Gastrocnemius medialis (tissue), 4 donors: Measurements from ENCODE around the gene SYNC. TPM values are rescaled to one million over a fixed set of nuclear protein-coding genes. Genes with fewer than 3 reads are reported as not detected.
"Not testable (repeated sequence)": the region's sequence is repeated elsewhere in the genome, so short reads cannot be mapped to it uniquely, and the experiment has no call there.

Experiments
- ATAC-seq, 2 donors: fragments of 150-250 bp; one replicate each; pipeline ENCODE4 v1.9.1; 2016
- DNase-seq, 2 donors: peaks; one replicate each; pipeline ENCODE4 v3.0.0-alpha.2; 2019
- H3K27ac ChIP-seq, 4 donors: fragments of 200-600 bp; sonication (generic); 1 replicate in 1 of 4; 2 replicates in 3 of 4; pipeline ENCODE4 v1.5.1; 2016 to 2018; ENCODE audit warnings: mild to moderate bottlenecking in 2 of 4, moderate library complexity in 1 of 4
- H3K27me3 ChIP-seq, 3 donors: fragments of 200-600 bp; sonication (generic) in 2 of 3; 1 replicate in 1 of 3; 2 replicates in 2 of 3; pipeline versions ENCODE4 v1.5.1 to v1.6.0; 2016 to 2019; ENCODE audit warnings: mild to moderate bottlenecking in 1 of 3, moderate library complexity in 1 of 3
- H3K36me3 ChIP-seq, 2 donors: fragments of 200-600 bp; sonication (generic) in 1 of 2; one replicate each; pipeline ENCODE4 v1.5.1; 2017 to 2018
- H3K4me1 ChIP-seq, 2 donors: fragments of 200-600 bp; sonication (generic) in 1 of 2; one replicate each; pipeline ENCODE4 v1.5.1; 2016 to 2017; ENCODE audit warnings: mild to moderate bottlenecking in 2 of 2
- H3K4me3 ChIP-seq, 4 donors: fragments of 200-600 bp; sonication (generic) in 3 of 4; 1 replicate in 1 of 4; 2 replicates in 3 of 4; pipeline ENCODE4 v1.5.1; 2016 to 2019; ENCODE audit warnings: mild to moderate bottlenecking in 2 of 4
- H3K9me3 ChIP-seq, 3 donors: fragments of 200-600 bp; sonication (generic) in 2 of 3; 1 replicate in 1 of 3; 2 replicates in 2 of 3; pipeline ENCODE4 v1.5.1; 2016 to 2019
- POLR2A ChIP-seq, 2 donors: fragments of 450-650 bp; IDR thresholded peaks; one replicate each; pipeline ENCODE4 v1.6.1; 2017; ENCODE audit warnings: antibody characterized with exemption in 2 of 2, mild to moderate bottlenecking in 2 of 2, moderate library complexity in 2 of 2
- in situ Hi-C, 4 donors: fragments of 200-750 bp; cut with MboI; loops; one replicate each; pipeline versions ENCODE4 v1.15.0 to v1.8.0; 2017; ENCODE audit warnings: low sequenced_read_pairs in 4 of 4
- intact Hi-C: fragments of 100-400 bp; cut with DNase I; formaldehyde crosslinking; loops from one replicate; pipeline ENCODE4 v1.15.1; 2023; ENCODE audit warnings: low total_unique reads
- total RNA-seq, 4 donors: library from RNA; depleted of rRNA; stranded (reverse); fragments of >200 nt; gene quantifications; one replicate each; pipeline versions ENCODE4 v1.1.0 to v1.2.3, GENCODE V29; 2016
- TF ChIP-seq, protein P1 (sequence below), 5 experiments: fragments of 450-650 bp in 3 of 5; fragments of 200-600 bp in 2 of 5; sonication (generic) in 2 of 5; IDR thresholded peaks in 4 of 5; conservative IDR thresholded peaks in 1 of 5; 1 replicate in 4 of 5; 2 replicates in 1 of 5; pipeline ENCODE4 v1.5.1; 2016 to 2019; ENCODE audit warnings: antibody characterized with exemption in 5 of 5, mild to moderate bottlenecking in 3 of 5, moderate library complexity in 3 of 5

The SYNC gene
- total RNA-seq, 4 donors from 2014 or later: 68.3 to 252 (median 158) TPM

DNA sequence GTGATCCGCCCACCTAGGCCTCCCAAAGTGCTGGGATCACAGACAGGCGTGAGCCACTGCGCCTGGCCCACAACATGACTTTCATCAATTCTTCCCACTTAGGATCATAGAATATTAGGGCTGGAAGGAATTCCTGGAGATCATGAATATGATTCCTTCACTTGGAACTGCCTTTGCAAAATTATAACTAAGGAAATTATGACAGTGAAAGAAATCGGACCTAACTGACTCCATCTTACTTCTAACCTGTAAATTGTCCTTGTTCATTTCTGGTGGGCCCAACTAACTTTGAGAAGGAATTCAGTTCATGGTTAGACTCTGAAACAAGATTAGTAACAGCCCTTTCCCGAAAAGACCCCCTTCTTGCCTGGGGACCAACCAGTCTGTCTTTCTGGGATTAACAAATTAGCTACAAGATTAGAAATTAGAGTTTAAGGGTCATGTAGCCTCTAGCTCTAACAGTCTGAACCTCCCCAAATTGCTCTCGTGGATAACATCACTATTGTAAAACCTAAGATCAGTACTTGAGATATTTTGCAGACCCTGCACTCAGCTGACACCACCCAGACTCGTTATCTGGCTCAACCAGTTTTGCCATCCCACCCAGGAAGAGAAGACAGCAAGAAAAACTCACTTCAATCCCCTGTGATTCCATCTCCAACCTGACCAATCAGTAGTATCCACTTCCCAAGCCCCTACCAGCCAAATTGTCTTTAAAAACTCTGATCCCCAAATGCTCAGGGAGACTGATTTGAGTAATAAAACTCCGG is 66.9 kb downstream of the SYNC start:
- intact Hi-C loops: no loop called here
- DNase-seq (no peak), ATAC-seq (no peak)
- Histone ChIP-seq H3K9me3 (no peaks in the 10 kb centered on the region), H3K27ac (no peak overlapping the region), H3K4me1 (no peaks in the 10 kb centered on the region), H3K36me3 (peaks cover 0 to 14% of the 10 kb centered on the region in 2 donors), H3K4me3 (no peak overlapping the region), H3K27me3 (no peaks in the 10 kb centered on the region)
- TF ChIP-seq, protein P1, sequence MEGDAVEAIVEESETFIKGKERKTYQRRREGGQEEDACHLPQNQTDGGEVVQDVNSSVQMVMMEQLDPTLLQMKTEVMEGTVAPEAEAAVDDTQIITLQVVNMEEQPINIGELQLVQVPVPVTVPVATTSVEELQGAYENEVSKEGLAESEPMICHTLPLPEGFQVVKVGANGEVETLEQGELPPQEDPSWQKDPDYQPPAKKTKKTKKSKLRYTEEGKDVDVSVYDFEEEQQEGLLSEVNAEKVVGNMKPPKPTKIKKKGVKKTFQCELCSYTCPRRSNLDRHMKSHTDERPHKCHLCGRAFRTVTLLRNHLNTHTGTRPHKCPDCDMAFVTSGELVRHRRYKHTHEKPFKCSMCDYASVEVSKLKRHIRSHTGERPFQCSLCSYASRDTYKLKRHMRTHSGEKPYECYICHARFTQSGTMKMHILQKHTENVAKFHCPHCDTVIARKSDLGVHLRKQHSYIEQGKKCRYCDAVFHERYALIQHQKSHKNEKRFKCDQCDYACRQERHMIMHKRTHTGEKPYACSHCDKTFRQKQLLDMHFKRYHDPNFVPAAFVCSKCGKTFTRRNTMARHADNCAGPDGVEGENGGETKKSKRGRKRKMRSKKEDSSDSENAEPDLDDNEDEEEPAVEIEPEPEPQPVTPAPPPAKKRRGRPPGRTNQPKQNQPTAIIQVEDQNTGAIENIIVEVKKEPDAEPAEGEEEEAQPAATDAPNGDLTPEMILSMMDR (IDR thresholded peaks at IDR 0.05 in 4 of 5, conservative IDR thresholded peaks at IDR 0.05 in 1 of 5): no peak
- no peak for TF ChIP-seq POLR2A (IDR thresholded peaks at IDR 0.05)
- in situ Hi-C loops: no loop called here

DNA sequence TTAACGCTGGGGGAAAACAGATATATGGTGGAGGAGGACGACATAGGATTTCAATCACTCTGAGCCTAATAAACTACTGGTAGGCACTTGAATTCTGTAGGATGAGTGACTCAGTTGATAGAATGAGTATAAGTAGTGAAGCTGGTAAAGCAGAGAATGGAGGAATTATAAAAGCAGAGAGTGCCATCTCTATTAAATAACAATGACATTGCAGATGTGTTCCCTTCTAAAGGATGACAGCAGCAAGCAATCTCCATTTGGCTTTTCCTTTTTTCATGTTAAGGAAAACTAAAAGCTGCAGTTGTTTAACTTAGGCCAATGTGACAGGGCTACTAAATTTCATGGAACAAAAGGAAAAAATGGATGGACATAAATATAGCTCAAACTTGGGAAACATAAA is 69.7 kb downstream of the SYNC start:
- DNase-seq (no peak), ATAC-seq (no peak)
- no peaks in the 10 kb centered on the region for H3K4me1 ChIP-seq
- H3K27ac ChIP-seq: no peak overlapping the region
- no peak overlapping the region for H3K4me3 ChIP-seq
- H3K36me3 ChIP-seq: peaks cover 0 to 32% of the 10 kb centered on the region in 2 donors
- in situ Hi-C loops (no loop called here), intact Hi-C loops (no loop called here)
- no peaks in the 10 kb centered on the region for H3K27me3 ChIP-seq
- no peak for TF ChIP-seq POLR2A (IDR thresholded peaks at IDR 0.05)
- TF ChIP-seq, protein P1 (IDR thresholded peaks at IDR 0.05 in 4 of 5, conservative IDR thresholded peaks at IDR 0.05 in 1 of 5): no peak
- H3K9me3 ChIP-seq: no peaks in the 10 kb centered on the region

DNA sequence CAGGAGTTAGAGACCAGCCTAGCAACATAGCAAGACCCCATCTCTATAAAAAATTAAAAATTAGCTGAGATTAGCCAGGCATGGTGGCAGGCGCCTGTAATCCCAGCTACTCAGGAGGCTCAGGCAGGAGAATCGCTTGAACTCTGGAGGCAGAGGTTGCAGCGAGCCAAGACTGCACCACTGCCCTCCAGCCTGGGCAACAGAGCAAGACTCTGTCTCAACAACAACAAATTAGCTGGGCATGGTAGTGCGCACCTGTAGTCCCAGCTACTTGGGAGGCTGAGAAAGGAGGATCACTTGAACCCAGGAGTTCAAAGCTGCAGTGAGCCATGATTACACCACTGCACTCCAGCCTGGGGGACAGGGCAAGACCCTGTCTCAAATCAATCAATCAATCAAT is 72.4 kb downstream of the SYNC start:
- intact Hi-C loops, H3K27me3 ChIP-seq, ATAC-seq: not testable (repeated sequence)

More for the DNA sequence above, 72.4 kb downstream of the SYNC start:
- H3K36me3 ChIP-seq: peaks cover 0 to 46% of the 10 kb centered on the region in 2 donors
- DNase-seq, H3K9me3 ChIP-seq, H3K4me3 ChIP-seq, H3K4me1 ChIP-seq, H3K27ac ChIP-seq, in situ Hi-C loops: not testable (repeated sequence)

Other genes with a start within 250 kb of the SYNC start
- gene ZBTB8B, start 237.7 kb downstream of the SYNC start, total RNA-seq: not detected
- 1 to 10 TPM; 2.5 to 5.2 (median 3.9) TPM for gene ZBTB8A, start 163.3 kb downstream of the SYNC start, total RNA-seq
- gene ZBTB8OS, start 52.2 kb downstream of the SYNC start, total RNA-seq: 10 to 100 TPM; 22.1 to 48.1 (median 27.1) TPM
- gene RBBP4, start 51.6 kb downstream of the SYNC start, total RNA-seq: 10 to 100 TPM; 50.0 to 92.3 (median 53.0) TPM
- 10 to 100 TPM; 37.8 to 59.4 (median 55.9) TPM for gene YARS1, start 114.6 kb upstream of the SYNC start, total RNA-seq
- 10 to 100 TPM in 2 of 4 donors, 1 to 10 TPM in 2; 4.9 to 11.5 (median 9.9) TPM for gene S100PBP, start 114.9 kb upstream of the SYNC start, total RNA-seq
- 100 to 1,000 TPM in 3 of 4 donors, 10 to 100 TPM in 1; 39.6 to 274 (median 114) TPM for gene FNDC5, start 168.1 kb upstream of the SYNC start, total RNA-seq
- not detected for gene HPCA, start 183.7 kb upstream of the SYNC start, total RNA-seq
- gene TMEM54, start 198.6 kb upstream of the SYNC start, total RNA-seq: 1 to 10 TPM; 4.0 to 7.0 (median 4.8) TPM